Measurements from ENCODE around the gene CRACR2B.

The CRACR2B gene

GRCh38 chr11:863023-863909, 35.5 kb downstream of the CRACR2B start:
- peak overlapping the region in 1 of 11 experiments; percentile 2; a peak in 2 of 22 replicates for H3K27ac ChIP-seq
- no peak overlapping the region for H3K4me2 ChIP-seq
- peaks cover 16 to 100% (median 72%) of the 10 kb centered on the region in 11 experiments; a peak in 20 of 22 replicates for H4K20me1 ChIP-seq
- peaks cover 0 to 74% (median 16%) of the 10 kb centered on the region in 11 experiments; a peak in 11 of 22 replicates for H3K36me3 ChIP-seq
- TF ChIP-seq Cebpa-rat (IDR thresholded peaks at IDR 0.05), result no peak
- peaks cover 13 to 39% (median 25%) of the 10 kb centered on the region in 10 experiments; a peak in 19 of 20 replicates for H3K4me1 ChIP-seq
- no peak overlapping the region for H3K4me3 ChIP-seq
- no peaks in the 10 kb centered on the region for H3K27me3 ChIP-seq
- no peaks in the 10 kb centered on the region for H3K9me3 ChIP-seq (replicated peaks in 1 of 11)
- H3K9ac ChIP-seq, result peak overlapping the region in 2 of 11 experiments; percentile 15 to 33; a peak in 1 of 22 replicates

GRCh38 chr11:863910-864827, 36.5 kb downstream of the CRACR2B start:
- H3K27ac ChIP-seq, result no peak overlapping the region
- H3K4me2 ChIP-seq, result no peak overlapping the region
- peaks cover 0 to 77% (median 21%) of the 10 kb centered on the region in 11 experiments; a peak in 16 of 22 replicates for H3K36me3 ChIP-seq
- H3K9ac ChIP-seq, result 0 out of 22 replicates have a peak overlapping the region, but pooled peaks of 1 of the 11 experiments have one; percentile 33
- no peak for TF ChIP-seq Cebpa-rat (IDR thresholded peaks at IDR 0.05)
- peaks cover 7 to 35% (median 23%) of the 10 kb centered on the region in 10 experiments; a peak in 19 of 20 replicates for H3K4me1 ChIP-seq
- H3K9me3 ChIP-seq (replicated peaks in 1 of 11), result no peaks in the 10 kb centered on the region
- H3K27me3 ChIP-seq, result no peaks in the 10 kb centered on the region
- no peak overlapping the region for H3K4me3 ChIP-seq
- peaks cover 16 to 100% (median 75%) of the 10 kb centered on the region in 11 experiments; a peak in 20 of 22 replicates for H4K20me1 ChIP-seq

- H3K4me1 ChIP-seq, result peaks cover 0 to 28% (median 15%) of the 10 kb centered on the region in 10 experiments; a peak in 17 of 20 replicates
- H3K9ac ChIP-seq, result no peak overlapping the region
- H3K4me3 ChIP-seq, result no peak overlapping the region
- H3K36me3 ChIP-seq, result peaks cover 0 to 81% (median 22%) of the 10 kb centered on the region in 11 experiments; a peak in 16 of 22 replicates
- H3K9me3 ChIP-seq (replicated peaks in 1 of 11), result no peaks in the 10 kb centered on the region
- no peaks in the 10 kb centered on the region for H3K27me3 ChIP-seq
- H4K20me1 ChIP-seq, result peaks cover 11 to 100% (median 69%) of the 10 kb centered on the region in 11 experiments; a peak in 20 of 22 replicates
- no peak overlapping the region for H3K4me2 ChIP-seq
- TF ChIP-seq Cebpa-rat (IDR thresholded peaks at IDR 0.05), result no peak
- H3K27ac ChIP-seq, result no peak overlapping the region
Observed at GRCh38 chr11:864898-865297, 37.2 kb downstream of the CRACR2B start.

DNA sequence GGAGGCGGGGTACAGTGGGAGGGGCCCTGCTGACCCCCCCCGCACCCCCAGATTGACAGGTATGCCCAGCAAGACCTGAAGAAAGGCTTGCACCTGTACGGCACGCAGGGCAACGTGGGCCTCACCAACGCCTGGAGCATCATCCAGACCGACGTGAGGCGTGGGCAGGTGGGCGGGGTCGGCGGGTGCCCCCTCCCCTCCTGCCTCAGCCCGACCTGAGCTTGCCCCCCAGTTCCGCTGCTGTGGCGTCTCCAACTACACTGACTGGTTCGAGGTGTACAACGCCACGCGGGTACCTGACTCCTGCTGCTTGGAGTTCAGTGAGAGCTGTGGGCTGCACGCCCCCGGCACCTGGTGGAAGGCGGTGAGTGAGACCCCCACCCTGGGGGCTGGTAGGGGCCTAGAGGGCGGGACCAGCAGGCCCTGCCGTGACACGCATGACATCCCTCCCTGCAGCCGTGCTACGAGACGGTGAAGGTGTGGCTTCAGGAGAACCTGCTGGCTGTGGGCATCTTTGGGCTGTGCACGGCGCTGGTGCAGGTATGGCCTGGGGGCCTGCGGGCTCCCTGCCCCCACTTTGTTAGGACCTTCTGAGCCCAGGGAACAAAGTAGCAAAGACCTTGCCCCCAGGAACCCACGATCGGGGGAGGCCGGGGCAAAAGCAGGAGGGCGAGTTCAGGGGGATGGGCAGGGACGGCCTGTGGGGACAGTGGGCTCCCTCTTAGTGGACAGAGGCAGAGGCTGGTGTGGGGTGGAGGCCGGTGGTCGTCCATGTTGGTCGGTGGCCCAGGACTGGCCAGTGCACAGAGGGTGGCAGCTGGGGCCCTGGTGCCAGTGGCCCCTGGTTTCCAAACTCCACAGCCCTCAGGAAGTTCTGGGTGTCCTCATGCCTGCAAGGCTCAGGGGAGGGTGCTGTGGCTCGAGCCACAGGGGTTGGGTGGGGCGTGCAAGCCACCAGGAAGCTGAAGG, 38.0 kb downstream of the CRACR2B start:
- no peak overlapping the region for H3K4me3 ChIP-seq
- TF ChIP-seq Cebpa-rat (IDR thresholded peaks at IDR 0.05), result no peak

GRCh38 chr11:866481-866880, 38.8 kb downstream of the CRACR2B start:
- H3K27ac ChIP-seq, result no peak overlapping the region
- H3K9me3 ChIP-seq (replicated peaks in 1 of 11), result no peaks in the 10 kb centered on the region
- peaks cover 6 to 99% (median 56%) of the 10 kb centered on the region in 11 experiments; a peak in 17 of 22 replicates for H4K20me1 ChIP-seq
- peaks cover 0 to 18% (median 2%) of the 10 kb centered on the region in 10 experiments; a peak in 7 of 20 replicates for H3K4me1 ChIP-seq
- H3K27me3 ChIP-seq, result no peaks in the 10 kb centered on the region
- TF ChIP-seq Cebpa-rat (IDR thresholded peaks at IDR 0.05), result no peak
- H3K4me3 ChIP-seq, result no peak overlapping the region
- H3K36me3 ChIP-seq, result peaks cover 0 to 72% (median 27%) of the 10 kb centered on the region in 11 experiments; a peak in 17 of 22 replicates
- no peak overlapping the region for H3K4me2 ChIP-seq
- H3K9ac ChIP-seq, result no peak overlapping the region

More for the DNA sequence above, 38.0 kb downstream of the CRACR2B start:
- H3K36me3 ChIP-seq, result peaks cover 0 to 76% (median 25%) of the 10 kb centered on the region in 11 experiments; a peak in 16 of 22 replicates
- H3K9me3 ChIP-seq (replicated peaks in 1 of 11), result no peaks in the 10 kb centered on the region
- H3K4me2 ChIP-seq, result no peak overlapping the region
- no peak overlapping the region for H3K9ac ChIP-seq
- peaks cover 0 to 19% (median 7%) of the 10 kb centered on the region in 10 experiments; a peak in 10 of 20 replicates for H3K4me1 ChIP-seq
- H4K20me1 ChIP-seq, result peaks cover 6 to 100% (median 61%) of the 10 kb centered on the region in 11 experiments; a peak in 18 of 22 replicates
- no peak overlapping the region for H3K27ac ChIP-seq
- H3K27me3 ChIP-seq, result no peaks in the 10 kb centered on the region

GRCh38 chr11:867856-868358, 40.2 kb downstream of the CRACR2B start:
- Histone ChIP-seq H3K9me3 (replicated peaks in 1 of 11) (no peaks in the 10 kb centered on the region), H3K27me3 (no peaks in the 10 kb centered on the region), H3K4me1 (peaks cover 0 to 7% (median 0%) of the 10 kb centered on the region in 10 experiments; a peak in 3 of 20 replicates), H3K36me3 (peaks cover 0 to 59% (median 33%) of the 10 kb centered on the region in 11 experiments; a peak in 17 of 22 replicates), H3K4me3 (no peak overlapping the region), H3K9ac (no peak overlapping the region), H3K4me2 (no peak overlapping the region), H4K20me1 (peaks cover 0 to 98% (median 48%) of the 10 kb centered on the region in 11 experiments; a peak in 17 of 22 replicates), H3K27ac (no peak overlapping the region)
- TF ChIP-seq Cebpa-rat (IDR thresholded peaks at IDR 0.05), result no peak

GRCh38 chr11:868394-868793, 40.7 kb downstream of the CRACR2B start:
- Histone ChIP-seq H4K20me1 (peaks cover 0 to 98% (median 45%) of the 10 kb centered on the region in 11 experiments; a peak in 17 of 22 replicates), H3K9me3 (replicated peaks in 1 of 11) (no peaks in the 10 kb centered on the region), H3K27ac (no peak overlapping the region), H3K27me3 (no peaks in the 10 kb centered on the region), H3K4me3 (no peak overlapping the region), H3K4me1 (peaks cover 0 to 7% (median 0%) of the 10 kb centered on the region in 10 experiments; a peak in 3 of 20 replicates), H3K4me2 (no peak overlapping the region), H3K36me3 (peaks cover 0 to 54% (median 33%) of the 10 kb centered on the region in 11 experiments; a peak in 17 of 22 replicates), H3K9ac (no peak overlapping the region)
- no peak for TF ChIP-seq Cebpa-rat (IDR thresholded peaks at IDR 0.05)

Measured in BLaER1 treated with 17β-estradiol and CSF1 and Interleukin-3, amounts not matched to agents 10 nM and 100 nM (cell line).